Measurements from ENCODE around the gene KCNH5. TPM values are rescaled to one million over a fixed set of nuclear protein-coding genes. Genes with fewer than 3 reads are reported as not detected.

The KCNH5 gene
- total and polyA plus RNA-seq, 12 donors, result 0.15 TPM; not detected in 11

GRCh38 chr14:63076488-63076887 is 31.2 kb upstream of the KCNH5 start:
- no peak for TF ChIP-seq CTCF (IDR thresholded peaks at IDR 0.05)
- no peaks in the 10 kb centered on the region for H3K4me1 ChIP-seq
- intact Hi-C loops (cut with DNase I), result no loop called here
- DNase-seq, result no peak
- H3K9me3 ChIP-seq, result peaks cover 0 to 2% (median 0%) of the 10 kb centered on the region in 11 donors
- no peaks in the 10 kb centered on the region for H3K36me3 ChIP-seq
- H3K4me3 ChIP-seq, result no peak overlapping the region
- no peak overlapping the region for H3K27ac ChIP-seq
- ATAC-seq, result no peak
- H3K27me3 ChIP-seq, result peaks cover 0 to 13% (median 5%) of the 10 kb centered on the region in 7 donors

- no peak for ATAC-seq
- H3K4me3 ChIP-seq, result no peak overlapping the region
Measured at GRCh38 chr14:63055631-63056030, 10.4 kb upstream of the KCNH5 start.

GRCh38 chr14:63051992-63052391 is 6.7 kb upstream of the KCNH5 start:
- Histone ChIP-seq H3K4me3 (no peak overlapping the region), H3K4me1 (no peaks in the 10 kb centered on the region), H3K36me3 (no peaks in the 10 kb centered on the region), H3K9me3 (no peaks in the 10 kb centered on the region), H3K27ac (no peak overlapping the region), H3K27me3 (peaks cover 0 to 75% (median 38%) of the 10 kb centered on the region in 7 donors)
- intact Hi-C loops (cut with DNase I), result no loop called here
- no peak for ATAC-seq
- WGBS, 2 donors, result 33 to 38% methylated on average over 4 of the region's 4 CpGs
- no peak for TF ChIP-seq CTCF (IDR thresholded peaks at IDR 0.05)
- DNase-seq, result no peak

More at GRCh38 chr14:63055631-63056030, 10.4 kb upstream of the KCNH5 start:
- Histone ChIP-seq H3K27me3 (peaks cover 0 to 39% (median 11%) of the 10 kb centered on the region in 7 donors), H3K36me3 (no peaks in the 10 kb centered on the region), H3K27ac (no peak overlapping the region), H3K9me3 (peaks cover 0 to under 1% (median 0%) of the 10 kb centered on the region in 11 donors), H3K4me1 (no peaks in the 10 kb centered on the region)
- intact Hi-C loops (cut with DNase I), result no loop called here
- DNase-seq, result no peak
- TF ChIP-seq CTCF (IDR thresholded peaks at IDR 0.05), result no peak
- WGBS, 2 donors, result 64 to 69% methylated on average over 1 of the region's 1 CpG

- DNase-seq, result no peak
- Histone ChIP-seq H3K4me1 (peaks cover 0 to under 1% (median 0%) of the 10 kb centered on the region in 9 donors), H3K9me3 (no peaks in the 10 kb centered on the region), H3K27ac (no peak overlapping the region), H3K4me3 (no peak overlapping the region), H3K27me3 (peaks cover 4 to 81% (median 44%) of the 10 kb centered on the region in 7 donors), H3K36me3 (no peaks in the 10 kb centered on the region)
- ATAC-seq, result no peak
- intact Hi-C loops (cut with DNase I), result no loop called here
- 74 to 85% methylated on average over 2 of the region's 2 CpGs for WGBS, 2 donors
- TF ChIP-seq CTCF (IDR thresholded peaks at IDR 0.05), result no peak
Measured at GRCh38 chr14:63051301-63051700, 6.0 kb upstream of the KCNH5 start.
